ENCODE results near the gene MXD4. TPM values are rescaled to one million over a fixed set of nuclear protein-coding genes. Genes with fewer than 3 reads are reported as not detected.
A peak's percentile ranks its signal among the peaks of the same experiment; 100 is the strongest.

MXD4 gene
- total RNA-seq, 1 donor from 2014 or later = 22.7 TPM

DNA sequence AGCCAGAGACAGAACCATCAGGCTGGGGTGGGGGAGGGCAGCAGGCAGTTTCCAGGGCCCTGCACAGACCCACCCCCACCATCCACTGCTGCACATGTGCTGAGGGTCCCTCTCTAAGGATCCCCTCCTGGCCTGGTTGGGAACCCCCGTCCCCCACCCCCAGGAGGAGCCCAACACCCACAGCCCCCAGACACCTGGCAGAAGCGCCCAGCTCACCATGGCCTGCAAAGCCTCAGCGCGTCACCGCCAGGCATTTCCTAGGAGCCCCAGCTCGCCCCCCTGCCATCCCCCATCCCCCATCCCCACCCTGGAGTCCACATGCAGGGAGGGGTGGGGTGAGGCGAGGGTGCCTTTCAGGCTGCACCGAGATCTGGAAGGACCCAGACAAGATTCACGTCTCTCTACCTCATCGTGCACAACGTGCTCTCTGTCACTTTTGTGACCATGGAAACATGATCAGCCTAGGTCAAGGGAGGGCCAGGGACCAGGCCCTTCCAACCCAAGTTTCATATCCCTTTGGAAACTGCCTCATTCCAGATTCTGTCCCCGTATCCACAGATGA, 9.3 kb downstream of the MXD4 start:
- Histone ChIP-seq H3K9me3 (ENCODE audit: low read depth) (no peaks in the 10 kb centered on the region), H3K4me3 (no peak overlapping the region), H3K27ac (no peak overlapping the region), H3K79me2 (ENCODE audit: low read depth) (no peaks in the 10 kb centered on the region), H3F3A (ENCODE audit: low read depth) (no peaks in the 10 kb centered on the region), H2AFZ (replicated peaks) (no peak overlapping the region), H4K20me1 (ENCODE audit: low read depth) (peaks cover 63% of the 10 kb centered on the region), H3K4me1 (no peaks in the 10 kb centered on the region), H3K9ac (peak overlapping the region; percentile 23), H3K36me3 (no peaks in the 10 kb centered on the region), H3K27me3 (no peaks in the 10 kb centered on the region), H3K4me2 (no peak overlapping the region)
- DNase-seq (ENCODE audit: low spot score) = no peak
- Mint-ChIP-seq H3K4me3 (no peak overlapping the region), H3K27me3 (ENCODE audit: insufficient read depth, low read depth) (peaks cover 7% of the 10 kb centered on the region), H3K4me1 (peaks cover 3% of the 10 kb centered on the region), H3K36me3 (peaks cover 13% of the 10 kb centered on the region), H3K27ac (peak overlapping the region; percentile 84), H3K9me3 (no peaks in the 10 kb centered on the region)
- TF ChIP-seq, protein P1, sequence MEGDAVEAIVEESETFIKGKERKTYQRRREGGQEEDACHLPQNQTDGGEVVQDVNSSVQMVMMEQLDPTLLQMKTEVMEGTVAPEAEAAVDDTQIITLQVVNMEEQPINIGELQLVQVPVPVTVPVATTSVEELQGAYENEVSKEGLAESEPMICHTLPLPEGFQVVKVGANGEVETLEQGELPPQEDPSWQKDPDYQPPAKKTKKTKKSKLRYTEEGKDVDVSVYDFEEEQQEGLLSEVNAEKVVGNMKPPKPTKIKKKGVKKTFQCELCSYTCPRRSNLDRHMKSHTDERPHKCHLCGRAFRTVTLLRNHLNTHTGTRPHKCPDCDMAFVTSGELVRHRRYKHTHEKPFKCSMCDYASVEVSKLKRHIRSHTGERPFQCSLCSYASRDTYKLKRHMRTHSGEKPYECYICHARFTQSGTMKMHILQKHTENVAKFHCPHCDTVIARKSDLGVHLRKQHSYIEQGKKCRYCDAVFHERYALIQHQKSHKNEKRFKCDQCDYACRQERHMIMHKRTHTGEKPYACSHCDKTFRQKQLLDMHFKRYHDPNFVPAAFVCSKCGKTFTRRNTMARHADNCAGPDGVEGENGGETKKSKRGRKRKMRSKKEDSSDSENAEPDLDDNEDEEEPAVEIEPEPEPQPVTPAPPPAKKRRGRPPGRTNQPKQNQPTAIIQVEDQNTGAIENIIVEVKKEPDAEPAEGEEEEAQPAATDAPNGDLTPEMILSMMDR (IDR thresholded peaks at IDR 0.05) = no peak

DNA sequence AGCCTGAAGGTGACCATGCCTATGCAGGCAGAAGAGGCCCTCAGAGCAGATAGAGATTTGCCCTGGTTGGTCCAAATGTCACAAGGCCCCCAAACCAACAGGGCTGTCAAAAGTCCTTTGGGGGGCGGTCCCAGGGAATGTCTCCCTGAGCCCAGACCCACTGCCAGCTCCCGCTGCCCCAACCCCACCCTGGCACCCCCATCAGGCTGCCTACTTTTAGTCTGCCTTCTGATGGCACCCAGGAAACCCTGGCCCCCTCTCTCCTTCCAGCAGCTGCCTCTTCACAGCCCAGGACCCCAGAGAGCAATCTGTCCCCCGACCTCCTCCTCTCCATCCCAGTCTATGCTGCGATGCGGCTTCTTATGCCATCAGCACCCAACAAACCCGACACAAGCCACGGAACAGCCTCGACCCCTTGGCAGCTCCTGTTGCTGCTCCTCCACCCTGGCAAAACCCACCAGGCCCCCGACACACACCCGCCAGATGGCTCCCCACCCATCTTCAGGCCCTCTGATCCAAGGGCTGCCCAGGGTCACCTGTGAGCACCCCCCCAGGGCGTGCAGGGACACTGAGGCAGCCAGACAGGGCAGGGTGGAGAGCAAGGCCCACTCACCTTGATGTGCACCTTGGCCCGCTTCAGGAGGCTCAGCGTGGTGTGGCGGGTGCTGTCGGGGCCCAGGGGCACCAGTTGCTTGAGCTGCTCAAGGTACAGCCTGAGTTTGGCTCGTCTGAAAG, 9.9 kb downstream of the MXD4 start:
- Histone ChIP-seq H3K36me3 (no peaks in the 10 kb centered on the region), H2AFZ (replicated peaks) (no peak overlapping the region), H3K9ac (no peak overlapping the region), H3F3A (ENCODE audit: low read depth) (no peaks in the 10 kb centered on the region), H4K20me1 (ENCODE audit: low read depth) (peaks cover 57% of the 10 kb centered on the region), H3K4me3 (no peak overlapping the region), H3K27ac (no peak overlapping the region), H3K27me3 (no peaks in the 10 kb centered on the region), H3K4me1 (no peaks in the 10 kb centered on the region), H3K79me2 (ENCODE audit: low read depth) (no peaks in the 10 kb centered on the region), H3K4me2 (no peak overlapping the region), H3K9me3 (ENCODE audit: low read depth) (no peaks in the 10 kb centered on the region)
- peaks cover 3% of the 10 kb centered on the region for H3K4me1 Mint-ChIP-seq
- H3K4me3 Mint-ChIP-seq = no peak overlapping the region
- H3K27me3 Mint-ChIP-seq (ENCODE audit: insufficient read depth, low read depth) = peaks cover 7% of the 10 kb centered on the region
- peaks cover 13% of the 10 kb centered on the region for H3K36me3 Mint-ChIP-seq
- H3K9me3 Mint-ChIP-seq = no peaks in the 10 kb centered on the region
- no peak overlapping the region for H3K27ac Mint-ChIP-seq
- DNase-seq (ENCODE audit: low spot score) = no peak
- TF ChIP-seq, protein P1 (IDR thresholded peaks at IDR 0.05) = no peak
- TF ChIP-seq EZH2 (IDR thresholded peaks at IDR 0.05) (no peak), EZH2phosphoT487 (IDR thresholded peaks at IDR 0.05) (no peak)

DNA sequence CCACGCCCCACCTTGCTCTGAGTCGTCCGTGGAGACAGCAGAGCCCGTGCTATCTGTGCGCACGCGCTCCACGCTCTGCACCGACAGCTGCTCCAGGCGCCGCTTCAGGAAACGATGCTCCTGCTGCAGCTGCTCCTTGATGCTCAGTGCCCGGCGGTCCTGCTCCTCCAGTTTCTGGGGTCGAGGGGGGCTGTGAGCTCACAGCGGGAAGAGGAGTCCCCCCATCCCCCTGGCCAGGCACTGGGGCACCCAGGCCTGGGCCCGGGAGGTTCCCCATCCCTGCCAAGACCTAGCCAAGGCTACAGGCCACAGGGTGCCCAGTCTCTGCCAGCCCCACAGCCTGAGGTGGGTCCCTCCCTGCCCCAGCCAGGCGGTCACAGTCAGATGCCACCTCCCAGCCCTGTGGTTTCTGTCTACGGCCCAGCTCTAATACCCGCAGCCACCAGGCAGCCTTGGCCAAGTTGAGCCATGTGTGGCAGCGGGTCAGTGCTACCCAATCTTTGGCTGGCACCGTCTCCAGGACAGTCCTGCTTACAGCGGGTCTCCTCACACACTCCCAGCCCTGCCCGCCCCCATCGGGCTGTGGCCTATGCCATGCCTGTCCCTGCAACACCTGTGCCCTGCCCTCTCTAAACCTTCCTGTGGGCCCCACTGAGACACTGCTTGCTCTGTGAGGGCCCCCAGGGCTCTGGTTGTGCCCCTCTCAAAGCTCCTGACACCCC, 10.7 kb downstream of the MXD4 start:
- Histone ChIP-seq H3K4me2 (no peak overlapping the region), H3K27ac (no peak overlapping the region), H3K79me2 (ENCODE audit: low read depth) (no peaks in the 10 kb centered on the region), H3K9me3 (ENCODE audit: low read depth) (no peaks in the 10 kb centered on the region), H4K20me1 (ENCODE audit: low read depth) (peaks cover 50% of the 10 kb centered on the region), H3K36me3 (no peaks in the 10 kb centered on the region), H3F3A (ENCODE audit: low read depth) (no peaks in the 10 kb centered on the region), H2AFZ (replicated peaks) (no peak overlapping the region), H3K4me1 (no peaks in the 10 kb centered on the region), H3K27me3 (no peaks in the 10 kb centered on the region), H3K4me3 (no peak overlapping the region), H3K9ac (no peak overlapping the region)
- no peaks in the 10 kb centered on the region for H3K9me3 Mint-ChIP-seq
- peaks cover 7% of the 10 kb centered on the region for H3K27me3 Mint-ChIP-seq (ENCODE audit: insufficient read depth, low read depth)
- H3K4me1 Mint-ChIP-seq = peaks cover 3% of the 10 kb centered on the region
- no peak for TF ChIP-seq EZH2 (IDR thresholded peaks at IDR 0.05)
- TF ChIP-seq, protein P1 (IDR thresholded peaks at IDR 0.05) = no peak
- TF ChIP-seq EZH2phosphoT487 (IDR thresholded peaks at IDR 0.05) = no peak
- peaks cover 13% of the 10 kb centered on the region for H3K36me3 Mint-ChIP-seq
- H3K4me3 Mint-ChIP-seq = no peak overlapping the region
- no peak overlapping the region for H3K27ac Mint-ChIP-seq
- no peak for DNase-seq (ENCODE audit: low spot score)

Measured in neural progenitor cell (in vitro differentiated cells).